Transverse colon (tissue), 4 donors: ENCODE results near the gene ZNF512B. TPM values are rescaled to one million over a fixed set of nuclear protein-coding genes. Genes with fewer than 3 reads are reported as not detected.

ENCODE experiments used
- DNase-seq: peaks from one replicate; pipeline ENCODE4 v3.0.0-alpha.2; 2019
- H3K27ac ChIP-seq, 4 donors: fragments of 200-600 bp; sonication (generic); 2 replicates each; pipeline ENCODE4 v1.5.1; 2016 to 2018; ENCODE audit warnings: inconsistent platforms in 4 of 4
- H3K27me3 ChIP-seq: fragments of 200-600 bp; sonication (generic); 2 replicates; pipeline ENCODE4 v1.5.1; 2017; ENCODE audit warnings: inconsistent platforms
- H3K36me3 ChIP-seq, 4 donors: fragments of 200-600 bp; sonication (generic); 2 replicates each; pipeline ENCODE4 v1.5.1; 2017 to 2019; ENCODE audit warnings: inconsistent platforms in 4 of 4
- H3K4me1 ChIP-seq, 4 donors: fragments of 200-600 bp; sonication (generic); 2 replicates each; pipeline ENCODE4 v1.5.1; 2017 to 2020; ENCODE audit warnings: inconsistent platforms in 4 of 4
- H3K4me3 ChIP-seq, 4 donors: fragments of 200-600 bp; sonication (generic); 1 replicate in 1 of 4; 2 replicates in 3 of 4; pipeline versions ENCODE4 v1.5.1 to v1.6.1; 2017 to 2019; ENCODE audit warnings: inconsistent platforms in 4 of 4
- H3K9me3 ChIP-seq, 2 donors: fragments of 200-600 bp; sonication (generic); 2 replicates each; pipeline ENCODE4 v1.5.1; 2017 to 2019; ENCODE audit warnings: inconsistent platforms in 2 of 2
- EP300 ChIP-seq: sonication (generic); formaldehyde crosslinking; IDR thresholded peaks from one replicate; pipeline ENCODE4 v1.6.1; 2017; ENCODE audit warnings: antibody characterized with exemption, low read depth
- POLR2A ChIP-seq: fragments of 450-650 bp; IDR thresholded peaks from one replicate; pipeline ENCODE4 v1.6.1; 2016; ENCODE audit warnings: antibody characterized with exemption, mild to moderate bottlenecking, moderate library complexity
- POLR2AphosphoS5 ChIP-seq, 3 donors: sonication (generic); formaldehyde crosslinking; IDR thresholded peaks; one replicate each; pipeline ENCODE4 v1.6.1; 2016; ENCODE audit warnings: antibody characterized with exemption in 3 of 3
- WGBS, 2 donors: methylation state at CpG; one replicate each; pipeline ENCODE4 v1.1.5; 2018; ENCODE audit warnings: low coverage in 1 of 2; 5-methylcytosine and 5-hydroxymethylcytosine counted together
- in situ Hi-C, 4 donors: fragments of 200-750 bp; cut with MboI; loops; one replicate each; pipeline versions ENCODE4 v1.15.0 to v1.15.1; 2017; ENCODE audit warnings: low sequenced_read_pairs in 3 of 4, low pct_ligation_motif_present in 1 of 4, low pct_unique_long_range_greater_than_20kb in 1 of 4
- intact Hi-C: fragments of 100-400 bp; cut with DNase I; formaldehyde crosslinking; loops from one replicate; pipeline ENCODE4 v1.15.1; 2023; ENCODE audit warnings: low total_unique reads
- total RNA-seq, 4 donors: library from RNA; depleted of rRNA; stranded (reverse); fragments of >200 nt; gene quantifications; one replicate each; pipeline ENCODE4 v1.1.0, GENCODE V29; 2016
- TF ChIP-seq, protein P1 (sequence below), 5 experiments: fragments of 200-600 bp in 3 of 5; fragments of 450-650 bp in 2 of 5; sonication (generic) in 3 of 5; IDR thresholded peaks; 1 replicate in 2 of 5; 2 replicates in 3 of 5; pipeline ENCODE4 v1.5.1; 2016 to 2017; ENCODE audit warnings: antibody characterized with exemption in 5 of 5, inconsistent platforms in 3 of 5, mild to moderate bottlenecking in 2 of 5, moderate library complexity in 1 of 5

The ZNF512B gene
- total RNA-seq, 4 donors from 2014 or later = 1.8 to 5.2 (median 2.1) TPM

DNA sequence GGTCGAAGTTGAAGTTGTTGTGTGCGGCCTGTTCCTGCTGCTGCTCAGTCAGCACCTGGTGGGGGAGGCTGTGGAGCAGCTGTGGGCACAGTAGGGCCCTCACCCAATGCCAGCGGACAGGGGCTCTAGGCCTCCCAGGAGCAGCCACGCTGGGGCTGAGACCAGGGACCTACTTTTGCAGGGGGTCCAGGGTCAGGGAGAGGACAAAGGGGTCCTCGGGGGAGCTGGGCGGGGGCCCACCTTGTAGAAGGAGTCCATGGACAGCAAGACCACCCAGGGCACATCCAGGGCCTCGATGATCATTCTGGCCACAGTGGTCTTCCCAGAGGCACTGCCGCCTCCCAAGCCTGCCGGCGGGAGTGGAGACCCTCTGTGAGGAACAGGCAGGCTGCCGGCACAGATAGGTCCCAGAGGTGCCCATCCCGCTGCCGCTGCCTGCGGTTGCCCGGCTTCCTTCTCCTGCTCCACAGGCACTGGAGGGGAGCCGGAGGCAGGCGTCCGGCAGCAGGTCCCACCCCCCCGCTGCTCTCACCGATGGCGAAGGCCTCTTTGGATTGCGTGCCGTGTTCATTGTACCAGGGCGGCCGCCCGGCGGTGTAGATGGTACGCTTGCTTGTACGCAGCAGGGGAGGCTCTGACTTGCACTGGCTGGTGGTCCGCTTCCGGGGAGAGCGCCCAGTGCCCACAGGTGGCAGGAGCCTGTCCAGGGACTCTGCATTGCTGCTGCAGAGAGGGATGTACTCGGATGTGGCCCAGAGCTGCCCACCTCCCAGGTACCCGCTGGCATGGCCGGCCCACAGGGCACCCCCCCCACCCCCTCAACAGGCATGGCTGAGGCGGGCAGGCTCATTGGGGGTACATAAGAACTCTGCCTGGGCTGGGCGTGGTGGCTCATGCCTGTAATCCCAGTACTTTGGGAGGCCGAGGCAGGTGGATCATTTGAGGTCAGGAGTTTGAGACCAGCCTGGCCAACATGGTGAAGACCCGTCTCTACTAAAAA lies 23.5 kb downstream of the ZNF512B start:
- WGBS, 2 donors = 89 to 100% methylated on average over 1 to 17 of the region's 39 CpGs
- Histone ChIP-seq H3K27ac (no peak overlapping the region), H3K27me3 (no peaks in the 10 kb centered on the region), H3K4me3 (no peak overlapping the region), H3K9me3 (no peaks in the 10 kb centered on the region), H3K36me3 (peaks cover 0 to 21% (median 8%) of the 10 kb centered on the region in 4 donors), H3K4me1 (peaks cover 31 to 38% (median 34%) of the 10 kb centered on the region in 4 donors)
- in situ Hi-C loops (no loop called here), intact Hi-C loops (no loop called here)
- peak; percentile 8 for DNase-seq
- TF ChIP-seq EP300 = no peak
- TF ChIP-seq, protein P1, sequence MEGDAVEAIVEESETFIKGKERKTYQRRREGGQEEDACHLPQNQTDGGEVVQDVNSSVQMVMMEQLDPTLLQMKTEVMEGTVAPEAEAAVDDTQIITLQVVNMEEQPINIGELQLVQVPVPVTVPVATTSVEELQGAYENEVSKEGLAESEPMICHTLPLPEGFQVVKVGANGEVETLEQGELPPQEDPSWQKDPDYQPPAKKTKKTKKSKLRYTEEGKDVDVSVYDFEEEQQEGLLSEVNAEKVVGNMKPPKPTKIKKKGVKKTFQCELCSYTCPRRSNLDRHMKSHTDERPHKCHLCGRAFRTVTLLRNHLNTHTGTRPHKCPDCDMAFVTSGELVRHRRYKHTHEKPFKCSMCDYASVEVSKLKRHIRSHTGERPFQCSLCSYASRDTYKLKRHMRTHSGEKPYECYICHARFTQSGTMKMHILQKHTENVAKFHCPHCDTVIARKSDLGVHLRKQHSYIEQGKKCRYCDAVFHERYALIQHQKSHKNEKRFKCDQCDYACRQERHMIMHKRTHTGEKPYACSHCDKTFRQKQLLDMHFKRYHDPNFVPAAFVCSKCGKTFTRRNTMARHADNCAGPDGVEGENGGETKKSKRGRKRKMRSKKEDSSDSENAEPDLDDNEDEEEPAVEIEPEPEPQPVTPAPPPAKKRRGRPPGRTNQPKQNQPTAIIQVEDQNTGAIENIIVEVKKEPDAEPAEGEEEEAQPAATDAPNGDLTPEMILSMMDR (IDR thresholded peaks at IDR 0.05) = no peak
- no peak for TF ChIP-seq POLR2A
- no peak for TF ChIP-seq POLR2AphosphoS5 (IDR thresholded peaks at IDR 0.05)

GRCh38 chr20:63945031-63945658 lies 24.6 kb downstream of the ZNF512B start:
- in situ Hi-C loops (no loop called here), intact Hi-C loops (no loop called here)
- no peak for TF ChIP-seq POLR2A
- TF ChIP-seq, protein P1 (IDR thresholded peaks at IDR 0.05) = no peak
- TF ChIP-seq EP300 = no peak
- TF ChIP-seq POLR2AphosphoS5 (IDR thresholded peaks at IDR 0.05) = no peak
- no peak overlapping the region for H3K4me3 ChIP-seq
- WGBS, 2 donors = 94% methylated on average over 16 of the region's 17 CpGs; no CpG with 5 or more reads in 1 of the 2 donors
- no peaks in the 10 kb centered on the region for H3K27me3 ChIP-seq
- peaks cover 20 to 27% (median 24%) of the 10 kb centered on the region in 4 donors for H3K4me1 ChIP-seq
- H3K36me3 ChIP-seq = peaks cover 0 to 31% (median 12%) of the 10 kb centered on the region in 4 donors
- H3K9me3 ChIP-seq = no peaks in the 10 kb centered on the region
- DNase-seq = no peak
- H3K27ac ChIP-seq = no peak overlapping the region

DNA sequence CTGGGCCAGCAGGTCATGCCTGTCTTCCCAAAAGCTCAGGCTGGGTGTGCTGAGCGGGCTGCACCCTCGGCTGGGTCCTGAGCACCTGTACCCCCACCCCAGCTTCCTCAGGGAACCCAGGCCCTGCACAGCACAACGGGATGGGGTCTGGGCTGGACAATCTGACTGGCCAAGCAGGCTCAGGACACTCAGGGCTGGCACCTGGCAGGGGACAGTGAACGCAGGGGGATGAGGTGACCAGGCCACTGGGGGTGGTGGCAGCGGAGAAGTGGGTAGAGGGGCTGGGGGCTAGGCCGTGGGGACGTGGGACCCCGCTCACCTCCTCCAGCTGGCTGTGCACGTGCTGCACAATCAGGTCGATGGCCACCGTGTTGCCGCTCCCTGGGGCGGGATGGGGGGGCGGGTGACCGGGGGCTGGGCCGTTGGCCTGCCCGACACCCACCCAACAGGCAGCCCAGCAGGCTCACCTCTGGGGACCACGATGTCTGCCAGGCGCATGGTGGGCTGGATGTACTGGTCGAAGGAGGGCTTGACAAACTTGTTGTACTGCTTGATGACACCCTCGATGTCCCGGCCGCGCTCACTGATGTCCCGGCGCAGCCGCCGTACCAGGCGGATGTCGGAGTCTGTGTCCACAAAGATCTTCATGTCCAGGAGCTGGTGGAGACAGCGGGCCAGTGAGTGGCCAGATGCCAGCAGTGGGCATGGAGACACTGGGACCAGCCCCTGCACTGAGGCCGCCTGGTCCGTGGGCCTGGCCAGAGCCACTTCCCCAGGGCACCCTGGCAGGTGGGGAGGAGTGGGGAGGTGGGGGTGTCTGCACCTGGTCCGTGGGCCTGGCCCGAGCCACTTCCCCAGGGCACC lies 25.4 kb downstream of the ZNF512B start:
- in situ Hi-C loops (no loop called here), intact Hi-C loops (no loop called here)
- Histone ChIP-seq H3K36me3 (peaks cover 0 to 34% (median 13%) of the 10 kb centered on the region in 4 donors), H3K9me3 (no peaks in the 10 kb centered on the region), H3K27me3 (no peaks in the 10 kb centered on the region), H3K4me3 (no peak overlapping the region), H3K27ac (no peak overlapping the region), H3K4me1 (peaks cover 13 to 19% (median 16%) of the 10 kb centered on the region in 4 donors)
- 94% methylated on average over 33 of the region's 35 CpGs; no CpG with 5 or more reads in 1 of the 2 donors for WGBS, 2 donors
- DNase-seq = no peak
- TF ChIP-seq POLR2A (no peak), EP300 (no peak), POLR2AphosphoS5 (IDR thresholded peaks at IDR 0.05) (no peak)
- TF ChIP-seq, protein P1 (IDR thresholded peaks at IDR 0.05) = no peak
